DND-41 (cell line): ENCODE measurements around the gene ADGRD2.

Experiments used
- ATAC-seq: fragments of 200-7000 bp; cut with Tn5 transposase; 3 replicates; pipeline ENCODE4 v1.9.1; 2021; ENCODE audit warnings: low read depth; ENCODE audit not compliant: insufficient read depth
- DNase-seq: peaks from one replicate; pipeline ENCODE4 v3.0.0-alpha.2; 2020
- H2AFZ ChIP-seq: 2 replicates; pipeline ENCODE4 v1.6.0; 2012; ENCODE audit warnings: low read depth, low read length
- H3K27ac ChIP-seq: 2 replicates; pipeline ENCODE4 v1.5.1; 2012; ENCODE audit warnings: low read length, inconsistent platforms
- H3K27me3 ChIP-seq: fragments of 200-600 bp; sonication (generic); 2 replicates; pipeline ENCODE4 v1.6.0; 2012; ENCODE audit warnings: low read length, mild to moderate bottlenecking, inconsistent platforms; ENCODE audit not compliant: insufficient read depth, poor library complexity
- H3K36me3 ChIP-seq: 2 replicates; pipeline ENCODE4 v1.5.1; 2012; ENCODE audit warnings: low read length, inconsistent platforms; ENCODE audit not compliant: insufficient read depth
- H3K4me1 ChIP-seq: 2 replicates; pipeline ENCODE4 v1.5.1; 2012; ENCODE audit warnings: mild to moderate bottlenecking, low read length; ENCODE audit not compliant: insufficient read depth
- H3K4me2 ChIP-seq: 2 replicates; pipeline ENCODE4 v1.6.0; 2012; ENCODE audit warnings: mild to moderate bottlenecking, moderate library complexity, low read length, inconsistent platforms; ENCODE audit not compliant: insufficient read depth
- H3K4me3 ChIP-seq, 2 experiments: fragments of 200-600 bp in 1 of 2; shearing (Covaris generic) in 1 of 2; 2 replicates each; pipeline ENCODE4 v1.5.1; 2012 to 2016; ENCODE audit warnings: inconsistent platforms in 2 of 2, low read length in 2 of 2, mild to moderate bottlenecking in 2 of 2, low read depth in 1 of 2, moderate library complexity in 1 of 2
- H3K79me2 ChIP-seq: 2 replicates; pipeline ENCODE4 v1.6.0; 2012; ENCODE audit warnings: low read length, inconsistent platforms; ENCODE audit not compliant: insufficient read depth
- H3K9ac ChIP-seq: 2 replicates; pipeline ENCODE4 v1.6.0; 2012; ENCODE audit warnings: low read depth, mild to moderate bottlenecking, inconsistent platforms, low read length, moderate library complexity
- H3K9me3 ChIP-seq: 2 replicates; pipeline ENCODE4 v1.5.1; 2012; ENCODE audit warnings: low read length, moderate library complexity, mild to moderate bottlenecking, inconsistent platforms; ENCODE audit not compliant: insufficient read depth, severe bottlenecking
- H4K20me1 ChIP-seq: 2 replicates; pipeline ENCODE4 v1.6.0; 2012; ENCODE audit warnings: low read length; ENCODE audit not compliant: insufficient read depth
- EZH2 ChIP-seq: IDR thresholded peaks from 3 replicates; pipeline ENCODE4 v1.6.1; 2012; ENCODE audit warnings: borderline replicate concordance, low read depth, mild to moderate bottlenecking, moderate library complexity, low read length, inconsistent platforms; ENCODE audit not compliant: severe bottlenecking
- TF ChIP-seq, protein P1 (sequence below): IDR thresholded peaks from 2 replicates; pipeline ENCODE4 v1.5.1; 2012; ENCODE audit warnings: borderline replicate concordance, low read length, moderate library complexity, mild to moderate bottlenecking; ENCODE audit not compliant: poor library complexity, severe bottlenecking; ENCODE audit errors: extremely low read depth

Gene ADGRD2

DNA sequence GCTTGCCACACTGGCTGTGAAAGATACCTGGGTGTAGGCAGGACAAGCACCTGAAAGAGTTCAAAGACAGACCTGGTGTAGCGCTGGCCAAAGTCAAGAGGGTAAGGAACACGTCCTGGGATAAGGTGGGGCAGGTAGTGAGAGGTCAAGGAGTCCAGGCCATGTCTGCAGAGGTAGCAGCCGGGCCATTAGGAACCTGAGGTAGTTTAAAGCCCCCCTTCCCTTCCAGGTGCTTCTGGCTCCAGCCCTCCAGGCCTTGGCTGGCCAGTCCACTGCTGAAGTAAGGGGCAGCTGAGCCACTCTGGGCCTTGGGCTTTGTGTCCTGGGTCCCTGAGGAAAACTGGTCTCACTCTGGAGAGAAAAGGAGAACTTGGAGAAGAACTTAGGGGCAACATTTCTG lies 70.9 kb downstream of the ADGRD2 start:
- H3K27ac ChIP-seq: no peak overlapping the region
- no peaks in the 10 kb centered on the region for H3K79me2 ChIP-seq
- no peaks in the 10 kb centered on the region for H3K36me3 ChIP-seq
- no peaks in the 10 kb centered on the region for H4K20me1 ChIP-seq
- H3K9me3 ChIP-seq: no peaks in the 10 kb centered on the region
- no peaks in the 10 kb centered on the region for H3K27me3 ChIP-seq
- H3K9ac ChIP-seq: no peak overlapping the region
- H2AFZ ChIP-seq: no peak overlapping the region
- no peak overlapping the region for H3K4me2 ChIP-seq
- DNase-seq (no peak), ATAC-seq (no peak)
- no peak overlapping the region for H3K4me3 ChIP-seq
- TF ChIP-seq, protein P1, sequence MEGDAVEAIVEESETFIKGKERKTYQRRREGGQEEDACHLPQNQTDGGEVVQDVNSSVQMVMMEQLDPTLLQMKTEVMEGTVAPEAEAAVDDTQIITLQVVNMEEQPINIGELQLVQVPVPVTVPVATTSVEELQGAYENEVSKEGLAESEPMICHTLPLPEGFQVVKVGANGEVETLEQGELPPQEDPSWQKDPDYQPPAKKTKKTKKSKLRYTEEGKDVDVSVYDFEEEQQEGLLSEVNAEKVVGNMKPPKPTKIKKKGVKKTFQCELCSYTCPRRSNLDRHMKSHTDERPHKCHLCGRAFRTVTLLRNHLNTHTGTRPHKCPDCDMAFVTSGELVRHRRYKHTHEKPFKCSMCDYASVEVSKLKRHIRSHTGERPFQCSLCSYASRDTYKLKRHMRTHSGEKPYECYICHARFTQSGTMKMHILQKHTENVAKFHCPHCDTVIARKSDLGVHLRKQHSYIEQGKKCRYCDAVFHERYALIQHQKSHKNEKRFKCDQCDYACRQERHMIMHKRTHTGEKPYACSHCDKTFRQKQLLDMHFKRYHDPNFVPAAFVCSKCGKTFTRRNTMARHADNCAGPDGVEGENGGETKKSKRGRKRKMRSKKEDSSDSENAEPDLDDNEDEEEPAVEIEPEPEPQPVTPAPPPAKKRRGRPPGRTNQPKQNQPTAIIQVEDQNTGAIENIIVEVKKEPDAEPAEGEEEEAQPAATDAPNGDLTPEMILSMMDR: no peak
- TF ChIP-seq EZH2: no peak
- H3K4me1 ChIP-seq: no peaks in the 10 kb centered on the region

DNA sequence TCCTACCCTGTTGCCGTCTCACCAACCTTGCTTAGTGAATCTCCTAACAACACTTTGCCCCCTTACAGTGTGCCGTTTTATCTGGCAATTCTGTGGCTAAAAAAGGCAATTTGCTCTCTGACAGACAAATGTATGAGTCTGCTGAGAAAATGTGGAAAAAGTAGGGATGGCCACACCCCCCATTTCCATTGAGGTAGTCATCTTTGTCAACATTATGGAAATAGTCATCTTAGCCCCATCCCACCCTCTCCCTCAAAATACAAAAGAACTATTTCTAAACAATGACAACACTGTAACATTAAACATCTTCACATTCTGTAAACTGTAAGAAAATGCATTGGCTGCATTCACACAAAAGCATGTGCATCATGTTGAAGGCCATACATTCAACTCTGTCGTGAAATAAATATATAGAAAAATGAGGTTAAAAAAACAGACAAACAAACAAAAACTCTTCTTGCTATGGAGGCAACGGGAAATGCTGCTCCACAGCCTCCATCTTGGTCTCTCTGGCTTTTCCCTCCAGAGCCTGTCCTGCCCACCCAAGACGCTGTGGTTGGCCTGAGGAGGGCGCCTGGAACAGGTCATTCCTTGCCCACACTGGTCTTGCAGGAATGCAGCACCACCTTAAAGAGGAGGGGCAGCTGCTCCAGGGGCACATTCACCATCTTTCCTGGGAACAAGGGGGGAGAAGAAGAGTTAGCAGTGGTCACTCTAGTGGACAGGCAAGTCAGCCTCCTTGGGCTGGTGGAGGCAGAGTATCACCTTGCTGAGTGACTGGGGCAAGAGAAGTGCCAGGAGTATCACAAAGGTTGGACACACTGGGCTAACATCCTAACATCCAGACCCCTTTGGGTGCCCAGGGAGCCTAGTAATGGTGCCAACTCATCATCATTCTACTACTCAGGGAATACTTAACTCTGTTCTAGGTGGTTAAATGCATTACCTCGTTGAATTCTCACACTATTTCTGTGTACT lies 72.2 kb downstream of the ADGRD2 start:
- Histone ChIP-seq H3K9ac (no peak overlapping the region), H4K20me1 (no peaks in the 10 kb centered on the region)
- DNase-seq: no peak

DNA sequence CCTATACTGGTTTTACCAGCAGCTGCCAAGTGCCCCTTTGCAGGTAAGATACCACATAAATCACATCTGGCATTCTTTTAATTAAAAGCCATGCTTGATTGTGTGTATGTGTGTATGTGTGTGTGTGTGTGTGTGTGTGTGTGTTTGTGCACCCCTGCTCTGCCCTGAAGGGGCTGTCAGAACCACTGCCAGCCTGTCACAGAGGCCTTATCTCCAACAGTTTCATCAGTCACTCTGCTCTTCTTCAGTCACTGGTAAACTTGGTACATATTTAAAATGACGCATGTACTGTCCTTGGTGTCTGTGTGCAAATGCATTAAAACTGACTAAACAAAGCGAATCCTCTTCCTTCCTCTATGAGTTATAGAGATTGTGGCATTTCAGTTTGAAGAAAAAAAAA lies 75.9 kb downstream of the ADGRD2 start:
- Histone ChIP-seq H3K4me2 (no peak overlapping the region), H3K27me3 (no peaks in the 10 kb centered on the region), H3K9ac (no peak overlapping the region), H3K36me3 (no peaks in the 10 kb centered on the region), H3K27ac (no peak overlapping the region), H3K4me1 (no peaks in the 10 kb centered on the region), H3K79me2 (no peaks in the 10 kb centered on the region), H3K4me3 (no peak overlapping the region), H2AFZ (no peak overlapping the region), H4K20me1 (no peaks in the 10 kb centered on the region), H3K9me3 (no peaks in the 10 kb centered on the region)
- DNase-seq (no peak), ATAC-seq (no peak)
- no peak for TF ChIP-seq EZH2
- TF ChIP-seq, protein P1: no peak

More for the DNA sequence above, 72.2 kb downstream of the ADGRD2 start:
- Histone ChIP-seq H3K4me1 (no peaks in the 10 kb centered on the region), H3K4me3 (no peak overlapping the region), H3K27ac (no peak overlapping the region), H3K36me3 (no peaks in the 10 kb centered on the region), H3K27me3 (no peaks in the 10 kb centered on the region), H3K4me2 (no peak overlapping the region), H2AFZ (no peak overlapping the region), H3K9me3 (no peaks in the 10 kb centered on the region), H3K79me2 (no peaks in the 10 kb centered on the region)
- ATAC-seq: no peak
- TF ChIP-seq EZH2: no peak
- TF ChIP-seq, protein P1: no peak
